DMS114 treated with DMSO at 0.1 percent for 48 hours (cell line): Measurements from ENCODE around the gene RTP2.

Source experiments
- DNase-seq: peaks from one replicate; lab custom pipeline; 2025; ENCODE audit not compliant: unreplicated experiment; lab: John Stamatoyannopoulos, UW

Gene RTP2

DNA sequence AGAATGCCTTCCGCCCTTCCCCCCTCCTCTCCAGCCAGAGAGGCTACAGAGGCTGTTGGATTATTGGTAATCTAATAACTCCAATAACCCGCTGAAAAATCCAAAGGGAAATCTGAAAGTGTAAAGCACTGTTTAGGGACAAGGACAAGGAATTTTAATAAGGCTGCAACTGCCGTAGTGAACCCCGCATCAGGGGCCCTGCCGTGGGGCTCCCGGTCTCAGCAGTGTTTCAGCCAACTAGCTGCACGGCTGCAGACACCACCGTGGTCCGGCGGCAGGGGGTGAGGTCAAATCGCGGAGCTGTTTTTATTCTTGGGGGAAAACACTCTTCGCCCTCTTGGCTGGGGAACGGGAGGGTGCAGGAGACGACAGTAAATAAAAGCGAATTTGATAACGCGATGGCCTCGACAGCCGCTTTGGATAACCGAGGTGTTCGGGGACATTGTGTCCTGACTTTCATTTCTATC lies 36.8 kb upstream of the RTP2 start:
- no peak for DNase-seq

DNA sequence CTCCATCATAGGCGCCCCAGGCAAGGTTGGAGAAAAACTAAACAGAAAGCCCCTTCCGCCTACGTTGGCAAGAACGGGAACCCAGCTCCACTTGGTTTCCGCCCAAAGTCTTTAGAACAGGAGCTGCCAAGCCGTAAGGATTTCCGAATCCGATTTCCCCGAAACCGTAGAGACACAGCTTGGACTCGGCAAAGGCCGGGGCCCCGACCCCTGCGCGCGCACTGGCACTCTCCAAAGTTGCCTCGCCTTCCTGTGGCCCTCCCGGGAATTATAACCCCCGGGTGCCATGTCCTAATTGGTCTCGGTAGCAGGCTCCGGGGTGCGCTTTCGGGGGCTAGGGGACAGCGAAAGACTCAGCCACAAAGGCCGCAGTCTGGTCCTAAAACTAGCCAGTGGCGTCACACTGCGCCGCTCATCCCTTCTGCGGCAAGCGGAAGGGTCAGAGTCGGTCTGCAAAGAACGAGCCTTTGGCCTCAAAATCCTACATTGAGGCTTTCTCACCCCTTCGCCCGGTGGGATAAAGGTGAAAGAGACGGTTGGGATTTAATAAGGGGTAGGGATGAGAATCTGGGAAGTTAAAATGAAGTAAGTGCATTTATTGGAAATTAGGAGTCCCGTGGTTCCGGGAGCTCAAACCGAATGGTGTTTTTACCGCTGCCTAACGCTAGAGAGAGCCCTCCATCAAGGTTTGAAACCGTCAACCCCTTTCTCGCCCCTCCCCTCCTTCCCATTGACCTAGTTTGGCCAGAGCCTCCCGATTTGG lies 36.2 kb upstream of the RTP2 start:
- DNase-seq, result peak; percentile 84

DNA sequence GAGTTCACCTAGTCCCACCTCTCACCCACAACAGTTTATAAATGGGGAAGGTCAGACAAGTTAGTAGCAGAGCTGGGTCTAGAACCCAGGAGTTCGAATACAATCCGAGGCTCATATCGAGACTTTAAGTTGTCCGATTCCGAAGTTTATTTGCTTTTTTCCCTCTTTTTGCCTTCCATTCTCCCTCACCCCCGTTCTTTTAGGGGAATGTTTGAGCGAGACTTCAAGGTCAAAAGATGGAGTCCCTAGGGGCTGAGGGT lies 35.6 kb upstream of the RTP2 start:
- no peak for DNase-seq

DNA sequence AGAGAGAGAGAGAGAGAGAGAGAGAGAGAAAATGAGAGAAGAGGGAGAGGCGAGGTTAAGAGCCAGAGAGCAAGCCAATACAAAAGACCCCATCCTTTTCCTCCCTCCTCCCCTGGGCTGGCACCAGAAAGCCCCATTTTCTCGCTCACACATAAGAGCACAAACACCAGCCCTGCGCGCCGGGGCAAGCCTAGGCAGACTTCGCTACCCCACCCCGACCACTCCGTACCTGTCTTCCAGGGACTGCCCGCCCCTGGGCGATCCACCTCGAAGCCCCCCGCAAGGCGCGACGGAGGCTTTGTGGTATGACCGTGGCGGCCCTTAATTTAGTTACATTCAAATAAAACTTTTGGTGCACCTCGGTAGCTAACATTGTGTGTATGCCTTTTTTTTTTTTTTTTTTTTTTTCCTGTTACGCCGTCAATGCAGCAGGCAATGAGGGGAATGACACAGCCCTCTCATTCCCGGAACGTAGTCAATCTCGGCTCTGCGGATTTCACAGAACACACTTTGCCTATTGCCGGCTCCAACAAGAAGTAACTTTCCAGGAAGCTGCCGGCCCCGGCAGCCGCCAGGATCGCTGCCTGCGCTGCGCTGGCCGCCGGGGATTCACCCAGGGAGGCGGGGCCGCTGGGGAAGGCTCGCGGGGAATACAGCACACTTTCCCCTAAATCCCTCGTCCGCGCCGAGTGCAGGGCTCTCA lies 35.2 kb upstream of the RTP2 start:
- peak; percentile 25 for DNase-seq

DNA sequence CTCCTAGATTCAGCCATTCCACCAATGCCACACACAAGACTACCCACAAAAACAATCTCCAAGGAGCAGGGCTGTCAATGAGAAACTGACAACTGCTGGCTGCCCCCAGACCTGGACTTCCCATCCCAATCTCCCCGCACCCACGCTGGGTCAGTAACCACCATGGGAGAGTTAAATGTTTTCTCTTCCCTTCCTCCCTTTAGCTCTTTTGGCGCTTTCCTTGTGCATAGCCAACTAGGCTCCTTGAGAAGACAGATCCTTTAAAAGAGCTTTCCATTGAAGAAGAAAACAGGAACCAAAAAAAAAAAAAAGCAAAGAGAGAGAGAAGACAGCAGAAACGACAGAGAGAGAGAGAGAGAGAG lies 34.6 kb upstream of the RTP2 start:
- no peak for DNase-seq

DNA sequence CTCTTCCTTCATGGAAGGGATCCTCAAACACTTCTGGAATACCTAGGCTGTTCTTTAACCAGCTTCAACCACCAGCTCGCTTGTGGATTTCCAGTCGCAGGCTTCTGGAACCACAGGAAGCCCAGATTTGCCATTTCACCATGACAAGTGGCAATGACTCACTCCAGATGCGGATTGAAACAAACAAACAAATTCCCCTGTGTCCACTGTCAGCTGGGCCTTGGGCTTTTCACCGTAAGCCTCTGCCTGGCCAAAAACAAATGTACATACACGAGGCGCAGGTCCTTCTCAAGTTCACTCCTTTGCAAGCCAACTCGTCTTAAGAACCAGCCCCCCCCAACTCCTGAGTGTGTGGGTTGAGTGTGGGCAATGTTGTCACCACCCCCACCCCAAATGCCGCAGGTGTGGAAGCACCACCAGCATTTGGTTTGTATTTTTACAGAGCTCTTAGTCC lies 34.1 kb upstream of the RTP2 start:
- DNase-seq, result no peak

DNA sequence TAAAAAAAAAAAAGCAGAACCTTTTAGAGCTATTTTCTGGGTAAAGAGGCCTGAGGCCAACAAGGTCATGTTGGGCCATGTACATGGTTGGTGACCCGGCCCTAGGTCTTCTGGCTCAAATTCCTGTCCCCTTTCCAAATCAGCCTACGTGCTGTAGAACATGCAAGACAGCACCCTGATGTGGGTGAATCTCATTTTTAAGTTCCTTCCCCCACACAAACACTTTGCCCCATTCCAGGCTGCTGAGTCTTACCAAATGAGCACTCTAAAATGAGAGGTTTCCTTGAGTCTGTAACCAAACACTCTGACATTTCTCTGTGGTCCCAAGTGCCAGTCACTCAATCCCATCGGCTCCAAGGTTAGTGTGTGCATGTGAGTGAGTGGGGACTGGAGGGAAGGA lies 33.5 kb upstream of the RTP2 start:
- no peak for DNase-seq

DNA sequence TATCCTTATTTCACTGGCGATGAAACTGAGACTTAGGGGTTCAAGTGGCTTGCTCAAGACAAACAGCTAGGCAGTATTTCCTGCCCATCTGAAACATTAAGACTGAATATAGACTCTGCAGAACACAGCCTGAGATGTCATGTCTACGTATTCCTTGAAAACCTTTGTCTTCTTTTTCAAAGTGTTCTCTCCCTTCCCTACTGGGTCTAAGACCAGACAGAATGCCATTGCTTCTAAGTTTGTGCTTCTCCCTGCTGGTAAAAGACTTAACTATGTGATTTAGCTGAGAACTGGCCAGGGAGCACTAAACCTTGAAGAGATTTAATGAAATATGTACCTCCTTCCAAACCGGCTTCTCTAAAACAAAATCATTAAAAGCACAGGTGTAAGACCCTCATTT lies 33.0 kb upstream of the RTP2 start:
- DNase-seq, result no peak

DNA sequence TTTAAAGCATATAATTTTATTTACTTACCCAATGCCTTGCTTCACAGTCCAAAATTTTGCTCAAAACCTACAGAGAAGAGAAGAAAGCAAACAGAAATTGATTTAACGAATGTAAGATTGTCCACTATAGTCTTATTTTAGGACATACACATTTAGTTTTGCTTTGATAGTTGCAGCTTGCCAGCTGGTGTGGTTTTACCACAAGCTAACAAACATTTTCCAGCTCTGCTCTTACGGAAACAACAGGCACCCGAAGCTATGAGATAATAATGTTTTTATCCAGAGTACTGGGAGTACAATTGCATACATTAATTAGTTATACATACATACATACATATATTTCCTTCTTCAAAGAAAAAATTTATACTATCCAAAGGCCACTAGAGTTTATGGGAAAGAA lies 32.5 kb upstream of the RTP2 start:
- no peak for DNase-seq

DNA sequence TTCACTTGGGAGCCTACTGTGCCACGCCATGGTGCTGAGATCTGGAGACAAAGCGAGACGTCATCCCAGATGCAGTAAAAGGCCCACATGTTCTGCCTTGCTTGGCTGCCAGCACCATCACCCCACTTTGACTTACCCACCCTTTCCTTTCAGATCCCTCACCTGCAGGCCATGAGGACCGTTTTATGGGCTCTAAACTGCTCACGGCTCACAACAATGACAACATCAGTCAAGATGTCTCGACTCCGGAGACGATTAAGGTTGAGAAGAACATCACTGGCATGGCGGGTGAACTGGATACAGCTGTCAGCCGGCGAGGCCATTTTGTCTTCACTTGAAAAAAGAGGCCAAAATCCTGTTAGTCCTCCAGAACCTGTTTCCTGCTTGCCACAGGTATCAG lies 31.0 kb upstream of the RTP2 start:
- no peak for DNase-seq

DNA sequence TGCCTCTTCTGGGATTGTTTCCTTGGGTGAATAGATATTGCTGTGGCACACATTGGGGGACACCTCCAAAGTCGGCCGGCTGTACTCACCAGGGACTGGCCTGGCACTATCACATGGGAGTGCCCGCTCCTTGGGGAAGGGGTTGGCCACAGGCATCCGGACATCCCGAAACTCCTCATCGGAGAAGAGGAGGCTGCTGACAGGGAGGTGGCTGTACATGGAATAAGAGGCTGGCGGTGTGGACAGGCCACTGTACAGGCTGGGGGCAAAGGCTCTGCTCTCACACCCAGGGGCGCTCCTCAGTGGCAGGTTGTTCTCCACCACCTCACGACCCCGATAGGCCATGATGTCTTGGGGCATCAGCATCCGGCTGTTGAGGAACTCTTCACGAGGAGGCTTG lies 27.2 kb upstream of the RTP2 start:
- DNase-seq, result no peak

DNA sequence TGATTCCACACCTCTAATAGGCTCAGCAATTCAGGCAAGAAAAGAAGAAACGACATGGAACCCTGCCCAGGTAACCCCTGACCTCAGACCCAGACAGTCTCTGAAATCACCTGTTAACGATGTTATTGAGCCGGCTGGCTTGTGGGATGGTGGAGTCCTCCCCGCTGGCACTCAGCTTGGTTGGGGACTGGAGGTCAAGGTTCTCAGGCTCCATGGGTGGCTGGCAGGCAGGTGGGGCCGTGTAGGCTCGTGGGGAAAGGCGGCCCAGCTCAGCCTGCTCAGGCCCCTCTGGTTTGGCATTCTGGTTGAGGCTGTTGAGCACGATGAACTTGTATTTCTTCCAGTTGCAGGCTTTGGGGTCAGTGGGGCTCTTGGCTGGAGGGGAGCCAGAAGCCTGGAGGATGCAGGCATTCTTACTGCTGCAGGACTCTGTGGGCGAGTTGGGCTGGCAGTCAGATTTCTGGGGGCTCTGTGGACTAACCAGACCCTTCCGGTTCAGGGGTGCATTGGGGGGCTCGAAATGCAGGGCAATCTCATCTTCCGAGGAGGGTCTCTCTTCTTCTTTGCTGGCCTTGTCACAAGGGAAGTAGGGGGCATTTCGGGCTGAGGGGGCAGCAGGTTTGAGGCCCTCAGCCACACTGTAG lies 26.7 kb upstream of the RTP2 start:
- no peak for DNase-seq

DNA sequence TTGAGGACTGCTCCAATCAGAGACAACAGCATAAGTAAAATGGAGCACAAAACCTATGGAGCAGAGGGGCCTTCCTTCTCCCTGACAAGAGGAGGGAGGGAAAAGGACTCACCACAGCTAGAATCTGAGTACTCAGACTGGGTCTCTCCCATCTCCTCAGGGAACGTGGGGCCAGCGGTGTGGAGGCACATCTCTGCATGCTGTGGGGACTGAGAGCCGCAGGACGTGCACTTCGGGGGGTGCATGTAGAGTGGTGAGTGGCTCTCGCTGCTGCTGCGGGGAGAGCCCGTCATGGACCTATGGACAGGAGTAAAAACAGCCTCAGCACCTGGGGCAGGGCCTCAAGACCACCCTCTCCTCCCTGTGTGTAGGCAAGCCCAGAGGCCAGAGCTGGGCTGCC lies 25.9 kb upstream of the RTP2 start:
- no peak for DNase-seq

DNA sequence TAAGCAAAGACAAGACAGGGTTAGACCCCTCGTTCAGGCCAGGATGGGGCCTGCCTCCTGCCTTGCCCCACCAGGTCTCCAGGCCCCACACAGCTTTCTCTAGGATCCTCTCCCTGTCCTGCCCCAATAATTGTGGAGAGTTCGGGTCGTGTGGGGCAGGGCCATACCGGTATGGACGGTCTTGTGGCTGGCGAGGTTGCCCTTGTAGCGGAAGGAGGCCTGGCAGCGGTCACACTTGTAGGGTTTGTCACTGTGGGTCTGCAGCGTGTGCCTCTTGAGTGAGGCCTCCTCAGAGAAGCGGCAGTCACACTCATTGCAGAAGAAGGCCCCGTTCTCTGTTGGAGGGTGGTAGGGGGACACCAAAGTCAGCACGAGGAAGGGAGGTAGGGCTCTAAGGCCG lies 24.2 kb upstream of the RTP2 start:
- no peak for DNase-seq

DNA sequence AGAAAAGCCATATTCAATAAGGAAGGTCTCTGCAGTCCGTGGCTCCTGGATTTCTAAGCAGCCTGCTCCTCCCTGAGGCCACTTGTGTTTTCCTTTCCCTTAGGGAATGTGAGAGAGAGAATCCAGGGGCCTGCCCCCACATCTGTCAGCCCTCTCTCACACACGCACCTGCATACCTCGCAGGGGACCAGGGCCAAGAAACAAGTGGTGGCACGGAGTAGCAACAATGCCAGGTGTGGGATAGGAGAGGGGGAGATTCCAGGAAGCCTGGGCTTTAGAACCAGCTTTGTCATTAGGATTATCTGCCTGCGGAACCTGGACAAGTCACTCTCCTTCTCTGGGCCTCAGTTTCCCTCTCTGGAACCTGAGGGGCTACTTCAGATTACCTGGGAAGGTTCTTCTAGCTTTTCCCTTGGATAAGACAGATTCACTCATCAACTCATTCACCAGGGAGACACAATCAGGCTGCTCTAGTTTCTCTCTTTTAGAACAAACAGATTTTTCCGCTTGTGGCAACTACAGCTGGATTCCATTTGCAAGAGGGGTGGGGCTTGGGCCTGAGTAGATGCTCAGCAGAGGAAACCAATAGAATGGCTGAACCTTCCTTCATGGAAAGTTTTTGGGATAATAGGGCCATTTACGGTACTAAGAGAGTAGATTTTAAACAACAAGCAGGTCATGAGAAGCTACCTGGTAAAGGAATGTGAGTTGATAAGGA lies 23.5 kb upstream of the RTP2 start:
- DNase-seq, result no peak

DNA sequence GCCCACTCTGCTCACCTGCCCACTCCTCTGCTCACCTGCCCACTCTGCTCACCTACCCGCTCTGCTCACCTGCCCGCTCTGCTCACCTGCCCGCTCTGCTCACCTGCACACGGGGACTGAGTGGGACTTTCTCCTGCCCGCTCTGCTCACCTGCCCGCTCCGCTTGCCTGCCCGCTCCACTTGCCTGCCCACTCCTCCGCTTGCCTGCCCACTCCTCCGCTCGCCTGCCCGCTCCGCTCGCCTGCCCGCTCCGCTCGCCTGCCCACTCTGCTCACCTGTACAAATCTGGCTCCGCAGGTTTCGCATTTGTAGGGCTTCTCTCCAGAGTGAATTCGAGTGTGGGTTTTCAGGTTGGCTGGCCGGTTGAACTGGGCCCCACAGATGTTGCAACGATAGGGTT lies 22.9 kb upstream of the RTP2 start:
- no peak for DNase-seq

DNA sequence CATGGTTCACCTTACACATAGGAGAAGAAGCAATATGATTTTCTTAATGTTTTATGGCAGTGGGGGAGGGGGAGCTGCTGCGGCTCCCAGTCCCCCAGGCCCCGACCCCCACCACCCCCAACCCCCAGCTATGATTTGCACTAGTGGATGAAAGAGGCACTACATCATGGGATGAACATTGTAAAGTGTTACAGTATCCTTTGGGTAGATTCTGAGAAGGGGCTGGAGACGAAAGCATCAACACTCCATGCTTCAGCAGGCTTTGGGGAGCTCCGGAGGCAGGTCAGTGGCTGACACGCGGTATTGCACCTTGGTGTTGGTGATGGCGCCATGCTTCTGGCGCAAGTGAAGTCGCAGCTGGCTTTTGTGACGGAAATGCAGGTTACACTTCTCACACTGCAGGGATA lies 19.9 kb upstream of the RTP2 start:
- no peak for DNase-seq

DNA sequence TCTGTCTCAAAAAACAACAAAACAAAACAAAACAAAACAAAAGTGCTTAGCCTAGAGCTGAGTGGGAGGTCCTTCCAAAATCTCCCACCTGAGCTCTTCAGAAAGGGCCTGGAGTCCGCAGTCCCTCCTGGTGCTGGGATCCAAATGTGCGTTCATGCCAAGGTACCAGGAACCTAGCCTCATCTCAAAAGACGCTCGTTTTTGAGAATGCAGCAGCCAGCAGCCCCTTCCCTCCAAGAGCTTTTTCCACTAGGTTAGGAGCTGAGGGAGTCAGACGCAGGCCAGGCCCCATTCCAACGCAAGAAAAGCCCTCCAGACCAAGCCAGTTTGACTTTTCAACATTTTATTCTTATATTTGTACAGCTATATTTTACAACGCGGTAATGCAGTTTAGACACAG lies 18.7 kb upstream of the RTP2 start:
- no peak for DNase-seq

DNA sequence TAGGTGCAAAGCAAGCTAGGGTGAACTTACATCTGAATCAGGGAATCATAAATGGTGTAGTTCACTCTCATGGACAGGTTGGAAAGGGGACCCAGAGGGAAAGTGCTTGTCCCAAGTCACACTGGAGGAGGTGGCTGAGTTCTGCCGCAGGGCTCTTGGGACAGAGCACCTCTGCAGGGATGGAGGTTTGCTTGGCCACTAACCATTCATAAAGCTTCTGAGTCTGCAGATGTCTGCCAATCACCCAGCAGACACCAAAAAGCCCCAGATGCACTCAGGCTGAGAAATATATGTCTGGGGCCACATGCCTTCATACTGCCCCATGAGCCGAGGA lies 17.9 kb upstream of the RTP2 start:
- no peak for DNase-seq

DNA sequence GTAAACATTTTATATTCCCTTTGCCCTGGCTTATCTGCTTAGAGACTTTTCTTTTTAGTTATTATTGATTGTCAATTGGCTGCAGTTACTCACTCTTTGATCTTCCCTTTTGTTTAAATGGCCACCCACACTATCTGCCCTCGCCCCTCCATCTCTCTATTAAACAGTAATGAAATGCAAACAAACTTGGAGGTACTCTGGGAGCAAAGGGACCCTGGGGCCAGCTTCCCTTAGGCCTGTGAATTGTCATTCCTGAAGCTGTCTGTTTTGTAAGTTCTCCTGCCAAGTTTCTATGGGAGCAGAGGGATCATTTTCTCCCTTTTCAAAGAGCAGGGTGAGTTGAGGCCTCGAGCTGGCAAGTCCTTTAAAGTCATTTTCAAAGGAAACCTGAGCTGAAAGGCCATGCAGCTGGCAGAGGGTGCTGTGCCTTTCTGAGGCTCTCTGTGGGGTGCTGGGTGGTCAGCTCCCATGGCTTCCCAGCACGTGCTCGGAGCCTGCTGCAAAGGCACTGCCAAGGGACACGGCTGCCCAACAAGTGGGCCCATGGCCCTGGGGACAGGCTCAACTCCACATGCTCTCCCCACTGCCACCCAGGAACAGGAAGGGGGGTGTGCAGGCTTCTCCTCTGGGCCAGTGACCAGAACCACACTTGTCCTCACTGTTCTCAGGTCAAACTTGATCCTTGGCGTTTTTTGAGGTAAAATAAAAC lies 17.4 kb upstream of the RTP2 start:
- no peak for DNase-seq

DNA sequence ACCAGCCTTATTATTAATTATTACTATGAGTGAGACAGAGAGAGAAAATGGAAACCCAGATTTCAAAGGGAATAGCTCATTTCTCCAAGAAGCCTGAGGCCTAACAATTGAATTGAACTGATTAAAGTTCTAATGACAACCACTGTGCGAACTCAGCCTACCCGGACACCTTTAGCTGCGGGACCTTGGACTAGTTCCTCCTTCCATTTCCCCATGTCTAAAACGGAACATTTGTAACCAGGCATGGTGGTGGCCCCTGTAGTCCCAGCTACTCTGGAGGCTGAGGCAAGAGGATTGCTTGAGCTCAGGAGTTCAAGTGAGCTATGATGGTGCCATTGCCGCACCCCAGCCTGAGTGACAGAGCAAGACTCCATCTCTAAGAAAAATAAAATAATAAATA lies 16.4 kb upstream of the RTP2 start:
- no peak for DNase-seq
